Activated CD4-positive, alpha-beta T cell treated with anti-CD3 and anti-CD28 coated beads, Interleukin-2, Interleukin-6, amounts not matched to agents 100 ng/mL and 50 ng/mL, durations not matched to agents 16 hours and 8 hours (primary cell): ENCODE measurements around the gene LCT.
"Not testable (repeated sequence)": the region's sequence is repeated elsewhere in the genome, so short reads cannot be mapped to it uniquely, and the experiment has no call there.

Experiments used
- DNase-seq: peaks from one replicate; pipeline ENCODE4 v3.0.0-alpha.2; 2020

The LCT gene

DNA sequence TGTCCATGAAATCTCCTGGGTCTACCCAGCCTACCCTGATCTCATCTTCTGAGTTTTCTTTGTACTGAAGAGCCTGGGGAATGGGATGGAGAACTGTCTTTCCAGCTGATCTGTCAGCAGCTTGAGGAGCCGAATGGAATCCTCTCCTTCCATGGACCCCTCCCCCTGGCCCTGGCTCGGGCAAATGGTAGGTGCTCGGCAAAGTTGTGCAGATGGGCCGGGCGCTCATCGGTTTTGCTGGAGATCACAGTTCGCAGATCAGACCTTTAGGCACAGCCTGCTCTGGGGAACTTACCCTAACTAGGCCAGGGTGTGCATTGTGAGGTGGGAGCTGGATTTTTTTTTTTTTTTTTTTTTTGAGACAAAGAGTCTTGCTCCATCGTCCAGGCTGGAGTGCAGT is 40.4 kb downstream of the LCT start:
- DNase-seq = no peak

DNA sequence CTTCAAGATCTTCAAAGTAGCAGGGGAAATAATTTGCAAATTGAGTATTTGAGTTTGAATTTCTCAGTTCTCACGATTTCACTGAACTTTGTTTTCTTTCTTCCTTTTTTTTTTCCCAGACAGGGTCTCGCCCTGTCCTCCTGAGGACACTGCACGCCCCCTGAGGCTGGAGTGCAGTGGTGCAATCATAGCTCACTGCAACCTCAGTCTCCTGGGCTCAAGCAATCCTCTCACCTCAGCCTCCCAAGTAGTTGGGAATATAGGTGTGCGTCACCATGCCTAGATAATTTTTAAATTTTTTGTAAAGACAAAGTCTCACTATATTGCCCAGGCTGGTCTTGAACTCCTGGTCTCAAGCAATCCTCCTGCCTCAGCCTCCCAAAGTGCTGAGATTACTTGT is 41.3 kb downstream of the LCT start:
- not testable (repeated sequence) for DNase-seq

DNA sequence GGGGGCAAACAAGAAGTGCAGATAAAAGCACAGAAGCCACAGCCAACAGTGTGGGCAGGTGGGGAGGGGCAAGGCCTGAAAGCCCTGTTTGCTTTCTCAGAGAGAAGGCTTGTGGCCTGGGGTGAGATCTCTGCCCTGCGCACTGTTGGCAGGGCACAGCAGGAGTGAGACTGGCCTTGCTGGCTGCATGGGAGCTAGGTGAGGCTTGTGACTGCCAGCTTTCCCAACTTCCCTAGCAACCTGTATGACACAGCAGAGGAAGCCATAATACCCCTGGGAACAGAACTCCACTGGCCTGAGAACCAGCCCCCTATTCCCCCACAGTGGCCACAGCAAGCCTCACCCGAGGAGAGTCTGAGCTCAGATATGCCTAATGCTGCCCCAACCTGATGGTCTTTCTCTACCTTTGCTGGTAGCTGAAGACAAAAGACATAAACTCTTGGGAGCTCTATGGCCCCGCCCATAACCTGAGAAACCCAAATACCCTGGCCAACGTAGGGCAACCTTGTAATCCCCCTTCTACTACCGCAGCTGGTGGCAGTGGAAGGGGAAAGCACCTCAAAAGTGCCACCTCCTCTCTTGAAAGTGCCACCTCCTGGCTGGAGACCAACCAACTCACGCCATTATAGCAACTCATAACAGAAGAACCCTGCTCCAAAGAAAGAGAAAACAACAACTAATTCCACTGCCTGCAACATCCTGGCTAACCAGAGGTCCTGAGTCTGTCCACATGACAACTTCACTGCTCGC is 44.4 kb downstream of the LCT start:
- DNase-seq = peak; percentile 49

DNA sequence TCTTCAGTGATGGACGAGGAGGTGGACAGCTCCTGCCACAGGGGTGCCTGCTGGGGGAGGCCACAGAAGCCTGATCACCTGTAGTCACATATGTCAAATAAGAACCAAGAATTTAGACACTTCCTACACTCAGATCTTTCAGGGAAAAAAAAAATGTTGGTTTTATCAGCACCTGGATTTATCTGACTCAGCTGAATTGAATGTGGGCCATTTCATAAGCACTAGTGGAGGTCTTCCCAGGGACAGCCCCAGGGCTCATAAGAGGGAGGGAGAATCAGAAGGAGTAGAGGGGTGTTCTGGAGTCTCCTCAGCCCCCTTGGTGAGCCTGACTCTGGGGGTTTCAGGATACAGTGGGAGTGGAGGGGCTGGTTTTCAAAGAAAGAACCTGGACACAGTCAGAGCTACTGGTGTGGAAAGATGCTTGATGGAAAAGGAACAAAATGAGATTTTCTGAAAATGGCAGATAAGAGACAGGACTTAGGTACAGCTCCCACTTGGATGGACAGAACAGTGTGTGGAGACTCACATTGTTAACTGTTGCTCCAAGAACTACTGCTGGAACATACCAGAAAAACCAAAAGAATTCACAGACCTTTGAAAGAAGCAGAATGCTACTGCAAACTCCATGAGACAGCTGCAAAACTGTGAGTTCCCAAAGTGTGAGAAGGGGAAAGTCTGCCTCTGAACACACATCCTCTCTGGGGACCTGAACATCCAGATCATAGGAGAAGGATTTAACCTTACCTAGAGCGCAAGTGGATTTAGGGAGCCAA is 45.4 kb downstream of the LCT start:
- no peak for DNase-seq

DNA sequence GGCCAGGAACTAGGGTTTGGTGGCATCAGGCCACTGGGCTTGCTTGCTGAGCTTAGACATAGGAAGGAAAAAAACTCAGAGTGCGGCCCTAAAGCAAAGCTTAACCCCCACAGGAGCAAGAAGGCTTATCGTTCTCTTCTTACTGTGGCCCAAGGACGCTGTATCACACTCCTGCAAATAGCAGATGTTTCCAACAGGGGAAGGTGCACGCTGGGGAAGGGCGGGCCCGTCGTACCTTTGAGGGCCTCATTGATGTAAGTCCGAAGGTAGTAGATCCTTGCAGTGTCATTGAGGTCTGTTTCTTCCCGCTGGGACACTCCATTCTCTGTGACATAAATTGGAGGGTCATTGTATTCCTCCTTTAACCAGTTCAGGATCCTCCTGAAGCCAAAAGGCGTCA is 46.6 kb downstream of the LCT start:
- DNase-seq = no peak

DNA sequence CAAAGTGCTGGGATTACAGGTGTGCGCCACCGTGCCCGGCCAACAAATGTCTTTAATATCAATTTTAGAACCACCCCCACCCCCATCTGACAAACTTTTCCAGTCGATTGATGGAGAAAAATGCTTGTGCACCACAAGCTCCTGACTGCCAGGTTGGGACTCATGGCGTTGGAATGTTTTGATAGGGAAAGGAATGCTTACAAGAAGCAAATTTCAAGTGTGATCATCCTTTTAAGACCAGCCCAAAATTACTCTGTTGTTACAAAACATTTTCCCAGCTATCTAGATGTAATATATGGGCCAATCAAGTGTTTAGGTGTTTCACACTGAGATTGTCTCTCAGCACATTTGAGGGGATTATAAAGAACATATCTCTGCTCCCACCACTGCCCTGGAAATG is 50.2 kb downstream of the LCT start:
- no peak for DNase-seq

DNA sequence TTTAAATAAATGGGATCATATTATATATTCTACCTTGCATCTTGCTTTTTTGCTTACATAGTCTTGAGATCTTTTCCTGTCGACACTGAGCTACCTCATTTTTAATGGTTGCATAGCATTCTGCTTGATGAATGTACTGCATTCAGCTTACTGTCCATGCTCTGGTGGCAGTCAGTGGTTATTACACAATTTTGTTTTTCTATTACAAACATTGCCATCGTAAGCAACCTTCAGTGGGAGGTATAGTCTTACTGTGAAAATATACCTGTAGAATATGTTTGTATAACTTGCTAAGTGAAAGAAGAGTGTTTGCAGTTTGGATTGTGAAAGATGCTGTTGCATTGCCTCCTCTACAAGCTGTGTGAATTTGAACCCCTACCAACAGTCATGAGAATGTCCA is 52.0 kb downstream of the LCT start:
- no peak for DNase-seq

DNA sequence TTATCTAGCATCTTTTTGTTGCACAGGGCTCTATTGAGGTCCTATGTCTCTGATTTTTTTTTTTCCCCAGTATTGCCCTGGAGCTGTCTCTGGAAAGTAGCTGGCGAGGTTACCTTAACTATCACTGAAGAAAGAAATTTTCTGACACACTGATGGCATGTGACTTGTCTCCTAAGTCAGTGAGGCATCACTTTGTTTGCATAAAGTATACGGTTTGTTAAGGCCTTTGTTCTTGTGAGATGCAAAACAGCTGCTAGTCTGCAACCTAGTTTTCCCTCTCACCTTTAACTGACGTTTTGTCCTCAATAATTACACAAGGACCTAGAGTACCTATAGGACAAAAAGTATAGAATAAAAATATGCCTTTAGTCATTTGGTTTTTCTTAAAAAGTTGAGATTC is 53.5 kb downstream of the LCT start:
- no peak for DNase-seq

DNA sequence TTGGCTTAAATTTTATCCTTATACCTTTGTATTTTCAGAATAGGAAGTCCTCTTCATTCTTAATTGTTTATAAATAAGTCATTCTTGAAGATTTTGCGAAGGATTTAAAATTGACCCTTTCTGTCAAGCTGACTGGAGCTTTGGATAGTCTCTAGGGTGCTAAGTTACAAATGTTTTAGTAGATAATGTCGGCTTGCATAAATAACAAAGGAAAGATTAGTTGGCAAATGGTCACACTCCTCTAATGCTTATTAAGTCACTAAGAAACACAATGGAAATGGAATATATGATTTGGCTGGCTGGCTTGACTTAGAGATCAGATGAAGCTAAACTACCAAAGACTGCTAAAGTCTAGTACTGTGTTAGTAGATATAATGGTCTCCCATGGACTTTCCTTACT is 54.8 kb downstream of the LCT start:
- no peak for DNase-seq

DNA sequence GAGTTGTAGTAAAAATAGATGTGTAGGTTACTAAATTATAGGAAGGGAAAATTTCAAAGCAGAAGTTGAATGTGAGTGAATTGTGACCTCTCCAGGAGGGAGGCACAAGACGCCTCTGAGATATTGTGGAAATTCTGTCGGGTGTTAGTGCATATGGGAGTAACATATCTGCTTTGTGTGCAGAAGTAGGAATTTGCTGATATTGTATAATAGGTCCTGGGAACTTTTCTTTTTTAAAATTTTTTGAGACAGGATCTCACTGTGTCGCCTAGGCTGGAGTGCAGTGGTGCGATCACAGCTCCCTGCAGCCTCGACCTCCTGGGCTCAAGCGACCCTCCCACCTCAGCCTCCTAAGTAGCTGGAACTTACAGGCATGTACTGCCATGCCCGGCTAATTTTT is 60.6 kb downstream of the LCT start:
- no peak for DNase-seq

DNA sequence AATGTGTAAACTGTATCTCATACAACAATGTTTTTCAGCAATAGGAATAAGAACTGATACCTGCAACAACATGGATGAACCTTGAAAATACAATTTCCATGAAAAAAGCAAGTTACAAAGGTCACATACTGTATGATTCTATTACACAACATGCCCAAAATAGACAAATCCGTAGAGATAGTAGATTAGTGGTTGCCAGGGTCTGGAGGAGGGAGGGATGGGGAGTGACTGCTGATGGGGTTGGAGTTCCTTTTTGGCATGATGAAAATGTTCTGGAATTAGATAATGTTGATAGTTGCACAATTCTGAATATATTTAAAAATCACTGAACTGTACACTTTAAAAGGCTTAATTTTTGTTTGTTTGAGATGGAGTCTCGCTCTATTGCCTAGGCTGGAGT is 61.6 kb downstream of the LCT start:
- DNase-seq = no peak

DNA sequence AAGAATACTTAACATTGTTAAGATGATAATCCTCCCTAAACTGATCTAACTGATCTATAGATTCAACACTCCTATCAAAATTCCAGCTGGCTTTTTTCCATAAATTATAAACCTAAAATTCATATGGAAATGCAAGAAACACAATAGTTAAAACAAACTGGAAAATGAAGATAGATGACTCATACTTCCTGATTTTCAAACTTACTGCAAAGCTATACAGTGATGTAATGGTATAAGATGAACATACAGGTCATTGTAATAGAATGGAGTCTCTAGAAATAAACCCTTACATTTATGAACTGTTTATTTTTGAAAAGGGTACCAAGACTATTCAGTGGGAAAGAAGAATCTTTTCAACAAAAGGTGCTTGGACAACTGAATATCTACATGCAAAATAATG is 63.1 kb downstream of the LCT start:
- DNase-seq = no peak

DNA sequence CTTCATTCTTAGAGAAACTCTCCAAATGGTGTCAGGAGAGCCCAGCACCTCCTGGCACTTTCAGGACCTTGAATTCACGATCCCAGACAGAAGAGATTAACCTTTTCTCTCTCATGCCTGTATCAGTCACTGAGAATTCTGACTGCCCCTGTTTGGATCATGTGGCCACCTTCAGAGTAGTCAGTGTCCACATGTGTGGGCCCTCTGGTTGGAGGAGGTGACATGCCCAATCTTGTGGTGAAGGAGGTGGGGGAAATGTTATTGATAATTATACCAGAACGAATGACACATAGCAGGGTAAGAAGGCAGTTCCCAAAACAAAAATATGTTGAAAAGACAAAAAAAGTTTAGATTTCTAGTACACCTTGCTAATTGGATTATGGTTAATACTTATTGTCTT is 63.7 kb downstream of the LCT start:
- no peak for DNase-seq

DNA sequence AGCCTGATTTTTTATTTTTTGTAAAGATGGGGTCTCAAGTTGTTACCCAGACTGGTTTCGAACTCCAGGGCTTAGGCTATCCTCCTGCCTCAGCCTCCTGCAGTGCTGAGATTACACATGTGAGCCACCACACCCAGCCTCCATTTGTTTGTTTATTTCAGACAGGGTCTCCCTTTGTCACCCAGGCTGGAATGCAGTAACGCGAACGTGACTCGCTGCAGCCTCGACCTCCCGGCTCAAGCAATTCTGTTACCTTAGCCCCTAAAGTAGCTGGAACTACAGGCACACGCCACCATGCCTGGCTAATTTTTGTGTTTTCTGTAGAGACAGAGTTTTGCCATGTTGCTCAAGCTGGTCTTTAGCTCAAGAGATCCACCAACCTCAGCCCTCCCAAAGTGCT is 68.1 kb downstream of the LCT start:
- DNase-seq = no peak

DNA sequence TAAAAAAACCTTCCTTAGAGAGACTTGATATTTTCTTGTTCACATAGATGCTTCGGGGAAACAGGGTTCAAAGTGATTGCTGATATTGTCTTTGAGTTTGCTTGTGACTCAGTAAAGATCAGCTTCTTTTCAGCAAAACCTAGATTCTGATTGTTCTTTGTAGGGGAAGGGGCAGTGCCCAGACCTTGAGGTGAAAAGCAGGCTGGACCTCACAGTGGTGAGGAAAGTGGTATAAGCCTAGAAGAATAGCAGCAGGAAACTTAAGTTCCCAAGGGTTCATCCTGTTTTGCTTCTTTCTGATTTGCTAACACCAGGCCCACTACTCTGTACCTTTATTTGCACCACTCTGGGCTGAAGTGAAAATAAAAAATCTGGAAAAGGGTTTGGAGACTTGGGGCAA is 74.5 kb downstream of the LCT start:
- no peak for DNase-seq

DNA sequence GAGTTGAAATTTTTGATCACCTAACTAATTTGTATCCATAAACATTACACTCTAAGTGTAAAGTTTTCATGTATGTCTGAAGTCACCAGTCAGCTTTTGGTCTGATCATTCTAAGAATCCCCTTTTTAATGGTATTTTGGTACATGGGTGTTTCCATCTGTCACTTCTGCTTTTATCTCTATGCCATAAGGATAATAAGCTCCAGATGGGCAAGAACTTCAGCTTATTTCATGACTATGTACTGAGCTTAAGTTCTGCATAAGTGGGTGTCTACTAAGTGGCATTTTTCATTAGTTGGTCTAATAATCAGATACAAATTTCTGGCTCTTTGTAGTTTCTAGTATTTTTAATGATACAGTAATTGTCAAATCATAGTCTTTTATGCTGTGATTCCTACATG is 75.0 kb downstream of the LCT start:
- DNase-seq = no peak

DNA sequence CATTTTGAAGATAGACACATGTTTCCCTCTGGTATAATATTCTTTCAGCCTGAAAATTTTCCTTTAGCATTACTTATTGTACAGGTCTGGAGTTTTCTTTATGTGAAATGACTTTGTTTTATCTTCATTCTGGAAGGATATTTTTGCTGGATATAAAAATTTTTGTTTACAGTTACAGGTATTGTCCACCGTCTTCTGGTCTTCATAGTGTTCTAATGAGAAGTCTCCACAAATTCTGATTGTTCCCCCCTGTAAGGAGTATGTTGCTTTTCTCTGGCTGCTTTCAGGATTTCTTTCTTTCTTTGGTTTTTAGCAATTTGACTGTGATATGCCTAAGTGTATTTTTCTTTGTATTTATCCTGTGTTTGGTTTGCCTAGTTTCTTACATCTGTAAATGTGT is 80.3 kb downstream of the LCT start:
- no peak for DNase-seq

DNA sequence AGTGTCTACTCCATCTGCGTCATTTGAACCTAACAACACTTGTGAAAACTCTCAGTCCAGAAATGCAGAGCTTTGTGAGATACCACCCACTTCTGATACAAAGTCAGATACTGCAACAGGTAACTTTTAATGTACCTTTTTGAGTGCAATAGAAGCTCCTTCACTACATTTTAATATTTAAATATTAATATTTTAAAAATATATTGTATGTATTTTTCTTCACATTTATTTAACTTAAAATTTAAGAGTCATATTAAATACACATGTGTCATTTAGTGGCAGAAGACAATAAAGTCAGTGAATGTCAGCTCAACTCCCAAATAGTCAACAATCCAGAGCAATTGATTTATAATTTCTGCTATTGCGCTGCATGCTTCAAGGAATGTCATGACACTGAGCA is 81.4 kb downstream of the LCT start:
- no peak for DNase-seq

DNA sequence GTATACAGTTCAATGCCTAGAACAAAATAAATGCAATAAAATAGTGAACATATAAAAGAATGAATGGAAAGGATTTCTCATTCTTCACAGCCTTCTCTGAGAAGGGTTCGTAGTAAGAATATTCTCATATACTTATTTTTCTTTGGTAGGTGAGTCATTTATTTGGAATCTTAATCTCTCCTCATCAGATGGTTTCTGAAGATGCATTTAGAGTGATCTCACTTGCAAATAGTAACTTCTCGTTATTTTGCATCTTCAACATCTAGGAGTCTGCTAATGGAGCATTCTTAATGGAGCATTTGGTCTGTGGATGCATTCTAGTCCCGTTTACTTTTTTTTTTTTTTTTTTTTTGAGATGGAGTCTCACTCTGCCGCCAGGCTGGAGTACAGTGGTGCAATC is 91.4 kb downstream of the LCT start:
- no peak for DNase-seq

DNA sequence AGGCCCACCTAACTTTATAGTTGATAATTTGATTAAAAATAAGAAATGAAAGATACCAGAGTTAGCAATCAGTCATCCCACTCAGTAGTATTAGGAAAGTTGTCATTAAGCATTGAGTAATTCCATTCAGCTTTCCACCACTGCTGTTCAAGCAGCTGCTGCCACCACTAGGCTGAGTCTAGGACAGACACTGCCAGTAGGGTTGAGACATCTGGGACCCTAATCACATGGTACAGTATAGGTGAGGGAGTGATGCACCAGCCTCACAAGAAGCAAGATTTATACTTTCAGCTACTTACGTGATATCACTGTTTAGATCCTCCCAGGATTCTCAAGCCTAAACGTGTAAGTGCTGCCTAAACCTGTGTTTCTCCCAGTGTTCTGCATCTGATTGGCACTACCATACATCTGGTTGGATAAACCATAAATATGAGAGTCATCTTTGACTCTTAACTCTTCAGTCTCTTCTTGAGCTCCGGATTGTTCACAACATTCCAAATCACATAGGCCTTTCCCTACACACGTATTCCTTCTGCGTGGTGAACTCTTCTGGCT is 92.1 kb downstream of the LCT start:
- peak; percentile 54 for DNase-seq

DNA sequence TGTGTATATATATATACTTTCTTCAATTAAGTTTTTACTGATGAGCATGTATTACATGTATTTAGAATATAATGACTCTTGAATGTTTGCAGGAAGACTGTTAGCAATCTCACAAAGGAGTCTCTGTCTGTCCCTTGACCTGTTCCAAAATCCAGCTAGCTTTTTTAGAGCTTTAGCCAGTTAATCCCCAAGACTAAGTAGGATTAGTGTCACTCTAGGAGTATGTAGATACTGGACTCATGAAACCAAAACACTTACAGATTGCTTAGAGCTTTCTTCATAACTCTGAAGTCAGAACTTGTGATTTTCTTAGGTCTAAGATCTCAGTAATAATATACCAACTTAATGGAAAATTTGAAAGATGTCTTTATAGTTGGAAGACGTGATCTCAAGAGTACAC is 93.1 kb downstream of the LCT start:
- no peak for DNase-seq

DNA sequence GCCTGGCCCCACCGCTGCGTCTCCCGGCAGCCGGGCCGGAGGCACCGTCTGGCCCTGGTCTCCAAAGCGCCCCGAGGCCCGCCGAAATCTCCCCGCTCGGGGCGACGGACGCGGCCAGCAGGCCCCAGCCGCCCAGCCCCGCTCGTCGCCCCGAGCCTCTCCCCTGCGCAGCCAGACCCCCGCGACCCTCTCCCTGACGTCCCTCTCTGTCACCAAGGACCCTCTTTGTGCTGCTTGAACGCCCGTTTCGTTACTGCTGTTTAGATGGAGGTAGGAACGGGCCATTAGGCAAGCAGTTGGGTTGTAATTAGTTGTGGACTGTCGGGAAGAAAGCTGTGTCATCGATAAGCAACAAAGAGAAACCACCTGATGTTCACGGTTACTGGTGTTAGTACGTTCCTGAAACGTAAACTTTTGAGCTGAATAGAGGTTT is 94.6 kb downstream of the LCT start:
- peak; percentile 60 for DNase-seq

DNA sequence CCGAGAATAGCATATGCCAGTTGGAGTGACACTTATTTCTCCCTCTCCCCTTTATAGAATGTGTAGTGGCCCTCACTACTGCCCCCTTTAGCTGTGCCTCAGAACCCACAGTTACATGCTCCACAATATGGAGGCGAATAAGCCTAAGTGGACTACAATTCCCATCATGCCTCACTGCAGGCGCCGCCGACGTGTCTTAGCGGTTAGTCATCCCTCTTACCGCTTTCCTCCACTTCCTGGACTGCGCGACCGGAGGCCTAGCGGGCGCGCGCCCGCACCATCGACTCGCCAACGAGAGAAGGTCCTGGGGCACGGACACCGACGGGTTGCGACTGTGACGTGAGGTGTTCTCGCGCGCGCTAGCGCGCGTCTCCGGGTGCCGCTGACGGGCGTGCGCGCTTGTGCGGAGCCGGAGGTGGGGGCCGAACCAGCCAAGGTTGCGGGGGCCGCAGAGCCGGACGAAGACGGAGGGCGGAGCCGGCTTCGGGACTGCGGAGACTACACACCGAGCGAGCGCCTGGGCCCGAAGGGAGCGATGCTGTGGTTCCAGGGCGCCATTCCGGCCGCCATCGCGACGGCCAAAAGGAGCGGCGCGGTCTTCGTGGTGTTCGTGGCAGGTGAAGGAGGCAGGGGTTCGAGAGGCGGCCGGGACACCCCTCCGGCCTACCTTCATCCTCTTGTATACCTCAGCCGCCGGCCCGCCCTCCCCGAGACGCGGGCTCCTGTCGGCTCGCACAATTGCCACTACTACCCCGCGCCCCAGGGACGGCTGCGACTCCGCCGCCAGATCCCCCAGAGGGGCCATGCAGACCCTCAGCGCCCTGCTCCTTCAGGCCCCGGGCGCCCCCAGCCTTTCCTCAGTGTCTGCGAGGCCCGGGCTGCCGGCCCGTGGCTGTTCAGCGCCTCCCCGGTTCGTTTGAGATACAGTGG is 95.3 kb downstream of the LCT start, which contains the start of gene UBXN4:
UBXN4 (plus strand) TSS at position 461 of the 930 bp plus-strand sequence; CDS start at position 536, 75 bp downstream.
- peak; percentile 99 for DNase-seq
